ENCODE results near the gene PRR5. TPM values are rescaled to one million over a fixed set of nuclear protein-coding genes. Genes with fewer than 3 reads are reported as not detected.
"Not testable (repeated sequence)": the region's sequence is repeated elsewhere in the genome, so short reads cannot be mapped to it uniquely, and the experiment has no call there.

PRR5 gene
- total and polyA plus RNA-seq, 3 experiments from 2014 or later = 26.4 to 175 (median 29.9) TPM

GRCh38 chr22:44668886-44669521 is 33.0 kb upstream of the PRR5 start:
- ChIA-PET CTCF (interaction anchor here (0.6 to 5.6 kb wide), 3 partner anchors 14 to 676 kb away, joined by 3 to 46 read pairs (median 3); no protein-coding TSS in a partner anchor), POLR2A (interaction anchor here (2.2 kb wide), 1 partner anchor 17 kb away, joined by 7 read pairs; no protein-coding TSS in a partner anchor)
- Mint-ChIP-seq H3K9me3 (no peaks in the 10 kb centered on the region), H3K27me3 (no peaks in the 10 kb centered on the region), H3K4me1 (peaks cover 66 to 85% (median 71%) of the 10 kb centered on the region in 3 donors), H3K27ac (peak overlapping the region in 7 of 8 donors; percentile 41 to 84 (median 61)), H3K4me3 (peak overlapping the region; percentile 70 to 90 (median 77)), H3K36me3 (peaks cover 0 to 5% (median 0%) of the 10 kb centered on the region in 3 donors)
- DNase-seq = peak in 1 of 5 donors; percentile 58
- H3K27ac ChIP-seq (ENCODE audit: low read depth, low read length) = peak overlapping the region; percentile 15
- H3K36me3 ChIP-seq (ENCODE audit: insufficient read depth, low read length) = no peaks in the 10 kb centered on the region
- no peaks in the 10 kb centered on the region for H3K27me3 ChIP-seq (ENCODE audit: insufficient read depth, low read length, poor library complexity, severe bottlenecking)
- H3K4me3 ChIP-seq (ENCODE audit: low read length) = peak overlapping the region; percentile 70
- H3K9me3 ChIP-seq (ENCODE audit: low read length) = no peaks in the 10 kb centered on the region
- H3K4me1 ChIP-seq (ENCODE audit: insufficient read depth, low read length) = peaks cover 78% of the 10 kb centered on the region

- Histone ChIP-seq H3K4me3 (ENCODE audit: low read length) (peak overlapping the region; percentile 70), H3K36me3 (ENCODE audit: insufficient read depth, low read length) (no peaks in the 10 kb centered on the region), H3K27ac (ENCODE audit: low read depth, low read length) (peak overlapping the region; percentile 15), H3K4me1 (ENCODE audit: insufficient read depth, low read length) (peaks cover 72% of the 10 kb centered on the region), H3K27me3 (ENCODE audit: insufficient read depth, low read length, poor library complexity, severe bottlenecking) (no peaks in the 10 kb centered on the region), H3K9me3 (ENCODE audit: low read length) (no peaks in the 10 kb centered on the region)
- peak overlapping the region; percentile 70 to 90 (median 77) for H3K4me3 Mint-ChIP-seq
- ChIA-PET CTCF (interaction anchor here (0.6 to 5.6 kb wide), 6 partner anchors 14 to 676 kb away, joined by 3 to 46 read pairs (median 3); no protein-coding TSS in a partner anchor), POLR2A (interaction anchor here (0.6 to 2.2 kb wide), 2 partner anchors 16 to 34 kb away, joined by 3 to 7 read pairs; no protein-coding TSS in a partner anchor)
- no peaks in the 10 kb centered on the region for H3K27me3 Mint-ChIP-seq
- H3K36me3 Mint-ChIP-seq = peaks cover 0 to 5% (median 0%) of the 10 kb centered on the region in 3 donors
- H3K9me3 Mint-ChIP-seq = no peaks in the 10 kb centered on the region
- DNase-seq = no peak
- peaks cover 61 to 80% (median 65%) of the 10 kb centered on the region in 3 donors for H3K4me1 Mint-ChIP-seq
- peak overlapping the region; percentile 41 to 84 (median 66) for H3K27ac Mint-ChIP-seq
These were observed 32.4 kb upstream of the PRR5 start for GRCh38 chr22:44669561-44669976.

DNA sequence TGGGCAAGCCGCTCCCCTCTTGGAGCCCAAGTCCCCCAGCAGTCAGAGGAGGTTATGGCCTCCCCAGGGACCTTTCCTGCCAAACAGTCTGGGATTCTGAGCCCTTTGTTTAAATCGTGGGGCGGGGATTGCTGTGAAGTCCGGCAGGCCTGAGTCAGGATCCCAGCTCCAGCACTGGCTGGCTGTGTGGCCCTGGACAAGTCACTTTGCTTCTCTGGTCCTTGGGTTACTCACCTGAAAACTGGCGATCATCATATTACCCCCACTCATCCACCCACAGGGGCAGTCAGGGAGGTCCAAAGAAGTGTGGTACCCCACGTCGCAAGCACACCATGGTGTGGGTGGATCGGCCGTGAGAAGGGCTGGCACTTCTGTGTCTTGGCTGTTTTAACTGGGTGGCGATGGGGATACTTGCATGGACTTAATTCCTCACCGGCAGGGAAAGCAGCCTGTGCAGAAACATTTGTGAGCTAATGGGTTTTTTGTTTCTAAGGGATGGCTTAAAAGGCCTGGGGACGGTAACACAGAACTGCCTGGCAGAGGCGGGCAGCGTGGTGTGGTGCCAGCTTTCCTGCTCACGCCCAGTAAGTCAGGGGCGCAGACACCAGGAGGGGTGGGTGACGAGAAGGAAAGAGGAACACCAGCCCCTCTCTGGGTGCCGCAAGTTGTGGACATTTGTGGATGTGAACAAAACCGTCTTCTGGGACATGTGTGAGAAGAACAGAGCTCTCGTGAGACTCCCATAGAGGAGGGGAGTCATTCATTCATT is 31.6 kb upstream of the PRR5 start:
- Mint-ChIP-seq H3K4me3 (peak overlapping the region; percentile 70 to 90 (median 77)), H3K27ac (peak overlapping the region; percentile 51 to 92 (median 68)), H3K4me1 (peaks cover 58 to 75% (median 60%) of the 10 kb centered on the region in 3 donors), H3K36me3 (peaks cover 0 to 5% (median 0%) of the 10 kb centered on the region in 3 donors), H3K9me3 (no peaks in the 10 kb centered on the region), H3K27me3 (no peaks in the 10 kb centered on the region)
- Histone ChIP-seq H3K9me3 (ENCODE audit: low read length) (no peaks in the 10 kb centered on the region), H3K4me3 (ENCODE audit: low read length) (no peak overlapping the region), H3K27ac (ENCODE audit: low read depth, low read length) (no peak overlapping the region), H3K27me3 (ENCODE audit: insufficient read depth, low read length, poor library complexity, severe bottlenecking) (no peaks in the 10 kb centered on the region), H3K4me1 (ENCODE audit: insufficient read depth, low read length) (peaks cover 64% of the 10 kb centered on the region), H3K36me3 (ENCODE audit: insufficient read depth, low read length) (no peaks in the 10 kb centered on the region)
- ChIA-PET CTCF (interaction anchor here (0.6 to 5.6 kb wide), 5 partner anchors 13 to 45 kb away, joined by 3 to 46 read pairs (median 3); no protein-coding TSS in a partner anchor), POLR2A (interaction anchor here (0.6 to 2.2 kb wide), 2 partner anchors 15 to 33 kb away, joined by 3 to 7 read pairs; no protein-coding TSS in a partner anchor)
- no peak for DNase-seq

DNA sequence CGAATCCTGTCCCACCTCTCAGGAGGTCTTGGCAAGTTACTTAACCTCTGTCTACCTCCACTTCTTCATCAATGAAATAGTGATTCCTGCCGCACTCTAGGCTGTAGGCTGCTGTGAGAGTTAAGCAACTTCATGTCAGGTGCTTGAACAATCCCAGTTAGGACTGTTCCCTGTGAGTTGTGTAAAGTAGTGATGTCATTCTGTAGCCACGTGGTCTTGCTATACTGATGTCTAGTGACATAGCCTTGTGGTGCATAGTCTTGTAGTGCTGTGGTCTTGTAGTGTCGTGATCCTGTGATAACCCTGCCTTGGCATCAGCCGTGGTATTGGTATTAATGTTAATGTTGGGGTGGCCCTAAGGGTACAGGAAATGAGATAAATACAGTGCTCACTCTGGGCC is 30.3 kb upstream of the PRR5 start:
- no peaks in the 10 kb centered on the region for H3K27me3 ChIP-seq (ENCODE audit: insufficient read depth, low read length, poor library complexity, severe bottlenecking)
- peak overlapping the region in 6 of 7 donors; percentile 14 to 82 (median 72) for H3K4me3 Mint-ChIP-seq
- peaks cover 51 to 73% (median 60%) of the 10 kb centered on the region in 3 donors for H3K4me1 Mint-ChIP-seq
- H3K4me3 ChIP-seq (ENCODE audit: low read length) = no peak overlapping the region
- no peaks in the 10 kb centered on the region for H3K36me3 ChIP-seq (ENCODE audit: insufficient read depth, low read length)
- CTCF ChIA-PET = interaction anchor here (5.6 kb wide), 1 partner anchor 12 kb away, joined by 46 read pairs; no protein-coding TSS in a partner anchor
- H3K27me3 Mint-ChIP-seq = no peaks in the 10 kb centered on the region
- H3K36me3 Mint-ChIP-seq = peaks cover 0 to 6% (median 0%) of the 10 kb centered on the region in 3 donors
- H3K27ac ChIP-seq (ENCODE audit: low read depth, low read length) = peak overlapping the region; percentile 5
- no peaks in the 10 kb centered on the region for H3K9me3 Mint-ChIP-seq
- H3K4me1 ChIP-seq (ENCODE audit: insufficient read depth, low read length) = peaks cover 55% of the 10 kb centered on the region
- POLR2A ChIA-PET = no interaction called here
- DNase-seq = peak in 2 of 5 donors; percentile 39 to 64
- H3K9me3 ChIP-seq (ENCODE audit: low read length) = no peaks in the 10 kb centered on the region
- peak overlapping the region; percentile 51 to 94 (median 82) for H3K27ac Mint-ChIP-seq

- Mint-ChIP-seq H3K4me3 (peak overlapping the region in 2 of 7 donors; percentile 48 to 61), H3K4me1 (peaks cover 49 to 73% (median 57%) of the 10 kb centered on the region in 3 donors), H3K27ac (peak overlapping the region in 2 of 8 donors; percentile 23 to 50), H3K9me3 (no peaks in the 10 kb centered on the region), H3K36me3 (peaks cover 0 to 8% (median 0%) of the 10 kb centered on the region in 3 donors), H3K27me3 (no peaks in the 10 kb centered on the region)
- no peaks in the 10 kb centered on the region for H3K9me3 ChIP-seq (ENCODE audit: low read length)
- no peaks in the 10 kb centered on the region for H3K36me3 ChIP-seq (ENCODE audit: insufficient read depth, low read length)
- DNase-seq = no peak
- POLR2A ChIA-PET = interaction anchor here (1.9 kb wide), 1 partner anchor 13 kb away, joined by 5 read pairs; no protein-coding TSS in a partner anchor
- H3K27ac ChIP-seq (ENCODE audit: low read depth, low read length) = no peak overlapping the region
- no peaks in the 10 kb centered on the region for H3K27me3 ChIP-seq (ENCODE audit: insufficient read depth, low read length, poor library complexity, severe bottlenecking)
- H3K4me3 ChIP-seq (ENCODE audit: low read length) = no peak overlapping the region
- CTCF ChIA-PET = interaction anchor here (1.6 to 2.5 kb wide), 2 partner anchors 12 to 15 kb away, joined by 3 to 14 read pairs; no protein-coding TSS in a partner anchor
- H3K4me1 ChIP-seq (ENCODE audit: insufficient read depth, low read length) = peaks cover 53% of the 10 kb centered on the region
These were observed 29.4 kb upstream of the PRR5 start for GRCh38 chr22:44672632-44673031.

- H3K4me3 ChIP-seq (ENCODE audit: low read length) = no peak overlapping the region
- H3K36me3 Mint-ChIP-seq = peaks cover 0 to 8% (median 0%) of the 10 kb centered on the region in 3 donors
- no peak overlapping the region for H3K27ac ChIP-seq (ENCODE audit: low read depth, low read length)
- ChIA-PET POLR2A (interaction anchor here (1.9 kb wide), 1 partner anchor 12 kb away, joined by 5 read pairs; no protein-coding TSS in a partner anchor), CTCF (interaction anchor here (1.6 to 2.5 kb wide), 2 partner anchors 11 to 14 kb away, joined by 3 to 14 read pairs; no protein-coding TSS in a partner anchor)
- peaks cover 46 to 69% (median 53%) of the 10 kb centered on the region in 3 donors for H3K4me1 Mint-ChIP-seq
- H3K9me3 Mint-ChIP-seq = no peaks in the 10 kb centered on the region
- H3K27me3 ChIP-seq (ENCODE audit: insufficient read depth, low read length, poor library complexity, severe bottlenecking) = no peaks in the 10 kb centered on the region
- DNase-seq = no peak
- H3K27ac Mint-ChIP-seq = peak overlapping the region in 3 of 8 donors; percentile 10 to 59 (median 48)
- no peaks in the 10 kb centered on the region for H3K36me3 ChIP-seq (ENCODE audit: insufficient read depth, low read length)
- no peaks in the 10 kb centered on the region for H3K27me3 Mint-ChIP-seq
- peaks cover 50% of the 10 kb centered on the region for H3K4me1 ChIP-seq (ENCODE audit: insufficient read depth, low read length)
- no peak overlapping the region for H3K4me3 Mint-ChIP-seq
- no peaks in the 10 kb centered on the region for H3K9me3 ChIP-seq (ENCODE audit: low read length)
These were observed 28.6 kb upstream of the PRR5 start for GRCh38 chr22:44673406-44673805.

DNA sequence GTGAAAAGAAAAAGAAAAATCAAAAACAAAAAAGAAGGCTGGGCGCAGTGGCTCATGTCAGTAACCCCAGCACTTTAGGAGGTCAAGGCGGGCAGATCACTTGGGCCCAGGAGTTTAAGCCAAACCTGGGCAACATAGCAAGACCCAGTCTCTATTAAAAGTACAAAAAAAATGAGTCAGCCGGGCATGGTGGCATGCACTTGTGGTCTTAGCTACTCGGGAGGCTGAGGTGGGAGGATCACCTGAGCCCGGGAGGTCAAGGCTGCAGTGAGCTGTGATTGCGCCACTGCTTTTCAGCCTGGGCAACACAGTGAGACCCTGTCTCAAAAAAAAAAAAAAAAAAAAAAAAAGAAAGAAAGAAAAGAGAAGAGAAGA is 26.0 kb upstream of the PRR5 start:
- H3K4me1 ChIP-seq (ENCODE audit: insufficient read depth, low read length) = peaks cover 29% of the 10 kb centered on the region
- CTCF ChIA-PET = interaction anchor here (0.6 to 3.1 kb wide), 2 partner anchors 9 to 23 kb away, joined by 3 to 19 read pairs; no protein-coding TSS in a partner anchor
- H3K4me3 Mint-ChIP-seq = peak overlapping the region in 3 of 7 donors; percentile 33 to 44 (median 38)
- peaks cover 0 to 18% (median 2%) of the 10 kb centered on the region in 3 donors for H3K36me3 Mint-ChIP-seq
- H3K4me3 ChIP-seq (ENCODE audit: low read length); H3K27ac ChIP-seq (ENCODE audit: low read depth, low read length); POLR2A ChIA-PET; DNase-seq; H3K27me3 Mint-ChIP-seq; H3K27me3 ChIP-seq (ENCODE audit: insufficient read depth, low read length, poor library complexity, severe bottlenecking); H3K9me3 ChIP-seq (ENCODE audit: low read length); H3K36me3 ChIP-seq (ENCODE audit: insufficient read depth, low read length); H3K9me3 Mint-ChIP-seq: not testable (repeated sequence)
- H3K27ac Mint-ChIP-seq = peak overlapping the region in 3 of 8 donors; percentile 17 to 94 (median 66)
- peaks cover 40 to 67% (median 54%) of the 10 kb centered on the region in 3 donors for H3K4me1 Mint-ChIP-seq

All from CD8-positive, alpha-beta memory T cell (primary cell).